Type B pancreatic cell (in vitro differentiated cells): ENCODE results near the gene MAG. TPM values are rescaled to one million over a fixed set of nuclear protein-coding genes. Genes with fewer than 3 reads are reported as not detected.

Experiments used
- DNase-seq: peaks from one replicate; pipeline ENCODE4 v3.0.0; 2021; ENCODE audit warnings: mixed read lengths; ENCODE audit not compliant: unreplicated experiment; ENCODE audit errors: extremely low spot score
- H3K27ac Mint-ChIP-seq: 2 replicates; pipeline ENCODE4 v1.8.0; 2021; ENCODE audit warnings: mild to moderate bottlenecking, mixed read lengths
- H3K27me3 Mint-ChIP-seq: 2 replicates; pipeline ENCODE4 v1.8.0; 2021; ENCODE audit warnings: mixed read lengths
- H3K36me3 Mint-ChIP-seq: 2 replicates; pipeline ENCODE4 v1.8.0; 2021; ENCODE audit warnings: mixed read lengths
- H3K4me1 Mint-ChIP-seq: one replicate; pipeline ENCODE4 v1.8.0; 2021; ENCODE audit warnings: mixed read lengths; ENCODE audit not compliant: unreplicated experiment
- H3K4me3 Mint-ChIP-seq: 2 replicates; pipeline ENCODE4 v1.8.0; 2021; ENCODE audit warnings: mild to moderate bottlenecking, mixed read lengths
- H3K9me3 Mint-ChIP-seq: 2 replicates; pipeline ENCODE4 v1.8.0; 2021; ENCODE audit warnings: mixed read lengths
- total RNA-seq: library from RNA; stranded (reverse); gene quantifications from 2 replicates; pipeline ENCODE4 v1.2.1, GENCODE V29; 2021; ENCODE audit warnings: low replicate concordance
- TF ChIP-seq, protein P1 (sequence below): fragments of 200-600 bp; sonication (generic); conservative IDR thresholded peaks from 2 replicates; pipeline ENCODE4 v1.5.0; 2021; ENCODE audit warnings: antibody characterized with exemption, mild to moderate bottlenecking

The MAG gene
- total RNA-seq, 1 donor from 2014 or later = not detected

DNA sequence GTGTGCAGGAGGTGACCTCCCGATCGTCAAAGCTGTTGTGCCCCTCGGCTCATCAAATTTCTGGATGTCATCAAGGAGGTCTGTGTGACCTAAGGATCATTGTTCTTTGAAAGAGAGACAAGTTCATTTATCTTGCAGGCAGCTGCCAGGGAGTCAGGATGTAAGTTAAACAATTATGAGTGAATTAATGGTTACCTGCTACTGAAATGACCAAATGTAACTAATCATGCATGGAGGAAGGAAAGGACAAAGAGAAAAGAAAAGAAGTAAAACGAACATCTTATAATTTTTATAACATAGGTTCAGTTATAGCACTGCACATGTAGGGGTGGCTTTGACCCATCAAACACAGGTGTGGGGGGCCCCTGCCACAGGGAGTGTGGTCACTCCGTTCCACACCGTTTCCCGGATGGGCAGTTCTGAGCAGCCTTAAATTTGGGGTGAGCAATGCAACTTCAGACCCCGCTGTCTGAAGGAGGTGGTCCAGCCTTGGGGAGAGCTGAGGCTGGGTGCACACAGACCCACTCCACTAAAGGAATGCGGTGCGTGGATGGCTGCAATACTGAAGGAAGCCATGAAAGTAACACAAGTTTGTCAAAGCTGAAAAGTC, 42.3 kb downstream of the MAG start:
- H3K9me3 Mint-ChIP-seq = no peaks in the 10 kb centered on the region
- TF ChIP-seq, protein P1, sequence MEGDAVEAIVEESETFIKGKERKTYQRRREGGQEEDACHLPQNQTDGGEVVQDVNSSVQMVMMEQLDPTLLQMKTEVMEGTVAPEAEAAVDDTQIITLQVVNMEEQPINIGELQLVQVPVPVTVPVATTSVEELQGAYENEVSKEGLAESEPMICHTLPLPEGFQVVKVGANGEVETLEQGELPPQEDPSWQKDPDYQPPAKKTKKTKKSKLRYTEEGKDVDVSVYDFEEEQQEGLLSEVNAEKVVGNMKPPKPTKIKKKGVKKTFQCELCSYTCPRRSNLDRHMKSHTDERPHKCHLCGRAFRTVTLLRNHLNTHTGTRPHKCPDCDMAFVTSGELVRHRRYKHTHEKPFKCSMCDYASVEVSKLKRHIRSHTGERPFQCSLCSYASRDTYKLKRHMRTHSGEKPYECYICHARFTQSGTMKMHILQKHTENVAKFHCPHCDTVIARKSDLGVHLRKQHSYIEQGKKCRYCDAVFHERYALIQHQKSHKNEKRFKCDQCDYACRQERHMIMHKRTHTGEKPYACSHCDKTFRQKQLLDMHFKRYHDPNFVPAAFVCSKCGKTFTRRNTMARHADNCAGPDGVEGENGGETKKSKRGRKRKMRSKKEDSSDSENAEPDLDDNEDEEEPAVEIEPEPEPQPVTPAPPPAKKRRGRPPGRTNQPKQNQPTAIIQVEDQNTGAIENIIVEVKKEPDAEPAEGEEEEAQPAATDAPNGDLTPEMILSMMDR = no peak
- no peak overlapping the region for H3K27ac Mint-ChIP-seq
- H3K36me3 Mint-ChIP-seq = no peaks in the 10 kb centered on the region
- H3K4me1 Mint-ChIP-seq = peaks cover 8% of the 10 kb centered on the region
- no peak overlapping the region for H3K4me3 Mint-ChIP-seq
- DNase-seq = no peak
- H3K27me3 Mint-ChIP-seq = no peaks in the 10 kb centered on the region

DNA sequence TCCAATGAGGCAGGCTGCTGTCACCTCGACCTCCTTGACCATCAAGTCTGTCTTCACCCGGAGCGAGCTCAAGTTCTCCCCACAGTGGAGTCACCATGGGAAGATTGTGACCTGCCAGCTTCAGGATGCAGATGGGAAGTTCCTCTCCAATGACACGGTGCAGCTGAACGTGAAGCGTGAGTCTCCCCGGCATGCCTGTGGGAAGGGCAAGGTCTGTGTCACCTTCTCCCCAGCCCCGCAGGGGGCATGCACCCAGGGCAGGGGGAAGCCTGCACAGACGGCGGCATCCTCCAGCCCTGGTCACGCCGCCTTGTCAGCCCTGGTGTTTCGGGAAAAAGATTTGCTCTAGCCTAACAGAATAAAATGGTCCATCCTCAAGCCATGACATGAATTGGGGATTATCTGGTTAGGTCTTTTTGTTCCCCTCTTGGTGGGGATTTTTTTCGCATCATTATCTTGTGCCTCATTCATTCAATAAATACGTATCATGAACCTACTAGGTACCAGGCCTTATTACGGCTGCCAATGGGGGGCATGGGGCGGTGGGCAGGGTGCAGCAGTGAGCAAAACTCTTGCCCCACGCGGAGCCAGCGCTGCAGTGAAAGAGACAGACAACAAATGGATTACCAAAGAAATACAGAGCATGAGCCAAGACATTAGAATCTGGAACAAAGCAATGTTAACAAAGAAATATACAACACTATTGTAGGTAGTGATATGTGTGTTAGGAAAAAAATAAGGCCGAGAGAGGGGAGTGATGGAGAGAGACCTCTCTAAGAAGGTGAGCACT, 44.4 kb downstream of the MAG start:
- DNase-seq = no peak
- TF ChIP-seq, protein P1 = no peak
- H3K36me3 Mint-ChIP-seq = no peaks in the 10 kb centered on the region
- H3K4me3 Mint-ChIP-seq = no peak overlapping the region
- peaks cover 8% of the 10 kb centered on the region for H3K4me1 Mint-ChIP-seq
- no peak overlapping the region for H3K27ac Mint-ChIP-seq
- no peaks in the 10 kb centered on the region for H3K27me3 Mint-ChIP-seq
- H3K9me3 Mint-ChIP-seq = no peaks in the 10 kb centered on the region

DNA sequence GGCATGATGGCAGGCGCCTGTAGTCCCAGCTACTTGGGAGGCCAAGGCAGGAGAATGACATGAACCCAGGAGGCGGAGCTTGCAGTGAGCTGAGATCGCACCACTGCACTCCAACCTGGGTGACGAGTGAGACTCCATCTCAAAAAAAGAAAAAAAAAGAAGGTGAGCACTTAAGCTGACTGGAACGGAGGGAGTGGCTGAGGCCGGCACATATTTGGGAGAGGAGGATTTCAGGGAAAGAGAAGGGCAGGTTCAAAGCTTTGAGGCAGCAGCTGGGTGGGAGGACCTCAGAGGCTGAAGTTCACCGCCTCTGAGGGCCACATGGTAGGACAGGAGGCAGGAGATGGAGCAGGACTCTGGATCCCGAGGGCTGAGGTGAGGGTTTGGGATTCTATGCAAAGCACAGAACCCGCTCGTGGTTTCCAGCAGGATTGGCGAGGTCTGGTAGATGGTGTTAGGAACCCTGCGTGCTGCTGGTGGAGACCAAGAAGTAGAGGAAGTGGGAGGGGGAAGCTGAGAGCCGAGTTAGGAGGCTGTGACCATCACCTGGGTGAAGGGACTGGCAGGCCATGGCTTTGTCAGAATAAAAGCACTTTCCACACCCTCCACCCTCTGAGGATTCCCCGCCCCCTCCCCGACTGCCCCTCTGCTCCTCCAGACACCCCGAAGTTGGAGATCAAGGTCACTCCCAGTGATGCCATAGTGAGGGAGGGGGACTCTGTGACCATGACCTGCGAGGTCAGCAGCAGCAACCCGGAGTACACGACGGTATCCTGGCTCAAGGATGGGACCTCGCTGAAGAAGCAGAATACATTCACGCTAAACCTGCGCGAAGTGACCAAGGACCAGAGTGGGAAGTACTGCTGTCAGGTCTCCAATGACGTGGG, 45.4 kb downstream of the MAG start:
- DNase-seq = no peak
- Mint-ChIP-seq H3K27ac (no peak overlapping the region), H3K9me3 (no peaks in the 10 kb centered on the region), H3K27me3 (peaks cover 1% of the 10 kb centered on the region), H3K36me3 (no peaks in the 10 kb centered on the region), H3K4me3 (no peak overlapping the region), H3K4me1 (peaks cover 8% of the 10 kb centered on the region)
- TF ChIP-seq, protein P1 = no peak

DNA sequence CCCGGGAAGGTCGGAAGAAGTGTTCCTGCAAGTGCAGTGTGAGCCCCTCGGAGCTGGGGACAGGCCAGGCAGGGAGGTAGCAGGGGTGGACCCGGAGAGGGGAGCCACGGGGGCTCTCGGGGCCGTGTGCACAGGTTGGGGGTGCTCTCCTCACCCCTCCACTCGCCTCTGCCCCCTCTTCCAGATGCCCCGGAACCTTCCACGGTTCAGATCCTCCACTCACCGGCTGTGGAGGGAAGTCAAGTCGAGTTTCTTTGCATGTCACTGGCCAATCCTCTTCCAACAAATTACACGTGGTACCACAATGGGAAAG, 46.0 kb downstream of the MAG start:
- Mint-ChIP-seq H3K27ac (no peak overlapping the region), H3K4me1 (peaks cover 8% of the 10 kb centered on the region), H3K9me3 (no peaks in the 10 kb centered on the region), H3K27me3 (peaks cover 4% of the 10 kb centered on the region), H3K36me3 (no peaks in the 10 kb centered on the region), H3K4me3 (no peak overlapping the region)
- TF ChIP-seq, protein P1 = no peak
- no peak for DNase-seq

DNA sequence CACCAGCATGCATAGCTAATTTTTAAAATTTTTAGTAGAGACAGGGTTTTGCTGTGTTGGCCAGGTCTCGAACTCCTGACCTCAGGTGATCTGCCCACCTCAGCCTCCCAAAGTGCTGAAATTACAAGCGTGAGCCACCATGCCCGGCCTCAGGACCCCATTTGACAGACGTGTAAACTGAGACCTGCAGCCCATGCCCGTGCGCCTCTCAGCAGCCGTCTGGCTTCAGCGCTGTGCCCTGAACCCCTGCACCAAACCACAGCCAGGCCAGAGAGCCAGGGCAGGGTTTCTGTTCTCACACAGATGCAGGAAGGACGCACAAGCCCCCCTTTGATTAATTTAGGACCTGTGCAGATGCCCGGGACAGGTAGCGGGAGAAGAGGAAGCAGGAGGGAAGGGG, 48.5 kb downstream of the MAG start:
- H3K9me3 Mint-ChIP-seq = no peaks in the 10 kb centered on the region
- no peak overlapping the region for H3K27ac Mint-ChIP-seq
- H3K27me3 Mint-ChIP-seq = peaks cover 4% of the 10 kb centered on the region
- no peak overlapping the region for H3K4me3 Mint-ChIP-seq
- TF ChIP-seq, protein P1 = no peak
- no peaks in the 10 kb centered on the region for H3K36me3 Mint-ChIP-seq
- DNase-seq = no peak
- no peaks in the 10 kb centered on the region for H3K4me1 Mint-ChIP-seq
